Pons (tissue), 1 donor: ENCODE measurements around the gene ACOT6.
"Not testable (repeated sequence)": the region's sequence is repeated elsewhere in the genome, so short reads cannot be mapped to it uniquely, and the experiment has no call there.

Experiments
- DNase-seq: peaks from one replicate; pipeline ENCODE4 v3.0.0-alpha.2; 2016; ENCODE audit warnings: low spot score

Gene ACOT6

GRCh38 chr14:73651005-73651404, 38.7 kb downstream of the ACOT6 start:
- DNase-seq = no peak

- DNase-seq = no peak
These were observed 43.5 kb downstream of the ACOT6 start for GRCh38 chr14:73655851-73656250.

- not testable (repeated sequence) for DNase-seq
These were observed 46.9 kb downstream of the ACOT6 start for GRCh38 chr14:73659202-73659601.

- no peak for DNase-seq
These were observed 48.2 kb downstream of the ACOT6 start for GRCh38 chr14:73660511-73660910.

- no peak for DNase-seq
These were observed 49.6 kb downstream of the ACOT6 start for GRCh38 chr14:73661872-73662271.

DNA sequence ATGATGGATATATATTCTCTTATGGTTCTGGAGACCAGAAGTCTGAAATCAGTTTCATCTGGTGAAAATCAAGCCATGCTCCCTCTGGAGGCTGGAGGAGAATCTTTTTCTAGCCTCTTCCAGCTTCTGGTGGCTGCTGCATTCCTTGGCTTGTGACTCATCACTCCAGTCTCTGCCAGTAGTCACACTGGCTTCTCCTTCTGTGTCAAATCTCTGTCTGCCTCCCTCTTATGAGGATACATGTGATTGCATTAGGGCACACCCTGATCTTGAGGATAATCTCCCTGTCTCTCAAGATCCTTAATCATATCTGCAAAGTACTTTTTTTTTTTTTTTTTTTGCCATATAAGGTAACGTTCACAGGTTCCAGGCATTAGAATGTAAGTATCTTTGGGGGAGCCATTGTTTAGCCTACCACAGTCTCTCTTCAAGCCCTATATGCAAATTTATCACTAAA, 50.2 kb downstream of the ACOT6 start:
- no peak for DNase-seq

- no peak for DNase-seq
These were observed 51.4 kb downstream of the ACOT6 start for GRCh38 chr14:73663548-73664212.

DNA sequence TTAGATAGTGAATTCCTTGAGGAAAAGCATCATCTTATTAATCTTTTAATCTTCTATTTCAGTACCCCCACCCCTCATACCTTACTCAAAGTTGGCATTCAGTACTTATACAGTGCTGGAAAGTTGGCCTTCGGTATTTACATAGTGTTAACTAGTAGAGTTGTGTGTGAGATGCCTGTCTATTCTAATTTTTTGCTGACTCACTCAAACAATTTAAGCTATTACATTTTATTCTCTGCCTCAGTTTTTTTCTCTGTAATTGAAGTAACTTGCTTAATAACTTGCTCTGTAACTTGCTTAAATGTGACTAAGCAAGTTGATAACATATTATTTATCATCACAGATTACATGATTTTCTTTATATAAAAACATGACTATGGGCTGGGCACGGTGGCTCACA, 52.8 kb downstream of the ACOT6 start:
- no peak for DNase-seq

- DNase-seq = no peak
These were observed 54.3 kb downstream of the ACOT6 start for GRCh38 chr14:73666583-73666982.

- DNase-seq = no peak
These were observed 55.5 kb downstream of the ACOT6 start for GRCh38 chr14:73667854-73668253.
